GM12878 (cell line): ENCODE measurements around the gene CRHR2. TPM values are rescaled to one million over a fixed set of nuclear protein-coding genes. Genes with fewer than 3 reads are reported as not detected.

Experiments
- ATAC-seq: fragments of 200-7000 bp; cut with Tn5 transposase; 3 replicates; pipeline ENCODE4 v1.9.1; 2020; ENCODE audit warnings: mild to moderate bottlenecking, moderate library complexity
- BruUV-seq: library from RNA; stranded (reverse); fragments of 400-500 nt; replicated peaks from 2 replicates; lab custom pipeline; 2021; lab: Mats Ljungman, UMichigan
- CTCF ChIA-PET: fragments of 300-600 bp; sonication (Branson Sonifier 250); formaldehyde crosslinking; extraction: SDS; loops from one replicate; lab custom pipeline; 2021; ENCODE audit warnings: inconsistent platforms; lab: Yijun Ruan, JAX
- POLR2A ChIA-PET: fragments of 350-600 bp; formaldehyde crosslinking; extraction: SDS; loops from one replicate; lab custom pipeline; 2021; ENCODE audit warnings: inconsistent platforms; lab: Charles Lee
- RAD21 ChIA-PET: fragments of 300-600 bp; sonication (Branson Sonifier 250); formaldehyde crosslinking; loops from one replicate; lab custom pipeline; 2023; ENCODE audit warnings: antibody characterized with exemption; ENCODE audit not compliant: unreplicated experiment; lab: Charles Lee
- SMC1A ChIA-PET: fragments of 300-600 bp; sonication (Branson Sonifier 250); formaldehyde crosslinking; loops from one replicate; lab custom pipeline; 2023; ENCODE audit not compliant: unreplicated experiment, uncharacterized antibody; lab: Charles Lee
- DNase-seq: peaks from one replicate; pipeline ENCODE4 v3.0.0-alpha.2; 2011; ENCODE audit warnings: low read depth, low spot score
- FAIRE-seq: peaks from 3 replicates; lab custom pipeline; 2011; peaks lifted over from hg19 to GRCh38; lab: Jason Lieb, UNC
- H2AFZ ChIP-seq: 2 replicates; pipeline ENCODE4 v1.6.0; 2011; ENCODE audit warnings: low read depth, low read length, control low read depth; ENCODE audit not compliant: control insufficient read depth
- H3K27ac ChIP-seq: 2 replicates; pipeline ENCODE4 v1.5.1; 2011; ENCODE audit warnings: control low read depth; ENCODE audit not compliant: control insufficient read depth, insufficient read depth
- H3K27me3 ChIP-seq, 2 experiments: replicated peaks in 1 of 2; 2 replicates each; pipeline versions ENCODE4 v1.6.0 to v1.6.1; 2011; ENCODE audit warnings: low read length in 1 of 2; ENCODE audit not compliant: control insufficient read depth in 2 of 2, insufficient read depth in 2 of 2
- H3K36me3 ChIP-seq, 2 experiments: 2 replicates each; pipeline ENCODE4 v1.5.1; 2011; ENCODE audit warnings: low read length in 1 of 2; ENCODE audit not compliant: control insufficient read depth in 2 of 2, insufficient read depth in 2 of 2
- H3K4me1 ChIP-seq: 2 replicates; pipeline ENCODE4 v1.6.1; 2011; ENCODE audit warnings: mild to moderate bottlenecking, low read length, moderate library complexity, mixed read lengths; ENCODE audit not compliant: control insufficient read depth, insufficient read depth
- H3K4me2 ChIP-seq: 2 replicates; pipeline ENCODE4 v1.6.0; 2011; ENCODE audit warnings: control low read depth; ENCODE audit not compliant: control insufficient read depth, insufficient read depth
- H3K4me3 ChIP-seq: fragments of 200-600 bp; sonication (generic); 2 replicates; pipeline ENCODE4 v1.5.1; 2016
- H3K79me2 ChIP-seq: 2 replicates; pipeline ENCODE4 v1.6.0; 2011; ENCODE audit warnings: low read length; ENCODE audit not compliant: control insufficient read depth, insufficient read depth
- H3K9ac ChIP-seq: 2 replicates; pipeline ENCODE4 v1.8.0; 2011; ENCODE audit warnings: low read length, control low read depth, mixed read lengths; ENCODE audit not compliant: control insufficient read depth, insufficient read depth
- H3K9me3 ChIP-seq: replicated peaks from 3 replicates; pipeline ENCODE4 v1.5.1; 2011; ENCODE audit warnings: mild to moderate bottlenecking, low read length; ENCODE audit not compliant: control insufficient read depth, insufficient read depth
- H4K20me1 ChIP-seq: 2 replicates; pipeline ENCODE4 v1.6.0; 2011; ENCODE audit not compliant: control insufficient read depth, insufficient read depth
- ASH2L ChIP-seq: fragments of 300-600, 200-600 bp; sonication (generic); IDR thresholded peaks from 2 replicates; pipeline ENCODE4 v1.6.1; 2017; ENCODE audit warnings: low read depth, mild to moderate bottlenecking, borderline replicate concordance
- CBFB ChIP-seq: IDR thresholded peaks from 2 replicates; pipeline ENCODE4 v1.6.1; 2016; ENCODE audit warnings: antibody characterized with exemption, low read depth
- CBX3 ChIP-seq: fragments of 200-600 bp; sonication (generic); IDR thresholded peaks from 2 replicates; pipeline ENCODE4 v1.6.1; 2016; ENCODE audit warnings: low read depth, borderline replicate concordance
- CREM ChIP-seq: IDR thresholded peaks from 2 replicates; pipeline ENCODE4 v1.6.1; 2014; ENCODE audit warnings: antibody characterized with exemption, low read depth
- EED ChIP-seq: sonication (generic); IDR thresholded peaks from 2 replicates; pipeline ENCODE4 v1.6.1; 2016; ENCODE audit warnings: antibody characterized with exemption, low read depth
- FOS ChIP-seq: IDR thresholded peaks from 3 replicates; pipeline ENCODE4 v1.6.1; 2011; ENCODE audit warnings: borderline replicate concordance; ENCODE audit not compliant: insufficient read length; ENCODE audit errors: extremely low read depth
- HDAC6 ChIP-seq: fragments of 200-600 bp; sonication (generic); IDR thresholded peaks from one replicate; pipeline ENCODE4 v1.8.0; 2017; ENCODE audit warnings: antibody characterized with exemption; ENCODE audit not compliant: unreplicated experiment
- JUNB ChIP-seq: IDR thresholded peaks from 2 replicates; pipeline ENCODE4 v1.6.1; 2016; ENCODE audit warnings: antibody characterized with exemption, mild to moderate bottlenecking
- NR2C2 ChIP-seq: IDR thresholded peaks from 2 replicates; pipeline ENCODE4 v1.6.1; 2011; ENCODE audit warnings: borderline replicate concordance, low read depth; ENCODE audit not compliant: control insufficient read depth, insufficient read length
- POLR2AphosphoS2 ChIP-seq: IDR thresholded peaks from 2 replicates; pipeline ENCODE4 v1.6.1; 2011; ENCODE audit warnings: low read depth, mild to moderate bottlenecking, low read length, improper control_type of control experiment, moderate library complexity
- REST ChIP-seq: IDR thresholded peaks from 2 replicates; pipeline ENCODE4 v1.6.1; 2012; ENCODE audit warnings: mild to moderate bottlenecking, low read depth, low read length
- SIN3A ChIP-seq: IDR thresholded peaks from 2 replicates; pipeline ENCODE4 v1.6.1; 2012; ENCODE audit warnings: low read depth, low read length, improper control_type of control experiment
- TCF12 ChIP-seq: IDR thresholded peaks from 2 replicates; pipeline ENCODE4 v1.6.1; 2011; ENCODE audit warnings: low read depth, mild to moderate bottlenecking, low read length
- YBX1 ChIP-seq: fragments of 450-650 bp; IDR thresholded peaks from 2 replicates; pipeline ENCODE4 v1.6.1; 2016; ENCODE audit warnings: antibody characterized with exemption
- ZNF384 ChIP-seq: IDR thresholded peaks from 2 replicates; pipeline ENCODE4 v1.6.1; 2012; ENCODE audit warnings: low read depth, mild to moderate bottlenecking, low read length, improper control_type of control experiment, borderline replicate concordance
- ZNF592 ChIP-seq: fragments of 450-650 bp; IDR thresholded peaks from 2 replicates; pipeline ENCODE4 v1.6.1; 2017; ENCODE audit warnings: mild to moderate bottlenecking, moderate library complexity
- WGBS: methylation state at CpG from one replicate; pipeline ENCODE4 v1.1.6; 2016; ENCODE audit warnings: low lambda C conversion rate; ENCODE audit not compliant: insufficient replicate concordance, insufficient coverage; ENCODE audit errors: missing lambda C conversion rate; 5-methylcytosine and 5-hydroxymethylcytosine counted together
- in situ Hi-C: fragments of 300-500 bp; cut with MboI; formaldehyde crosslinking; loops from 9 replicates; pipeline ENCODE4 v1.14.3; 2018; ENCODE audit warnings: mixed read lengths
- intact Hi-C: fragments of 100-400 bp; cut with micrococcal nuclease; formaldehyde crosslinking; loops from one replicate; pipeline ENCODE4 v1.14.2; 2022; ENCODE audit not compliant: unreplicated experiment
- polyA plus RNA-seq, 11 experiments: library from polyadenylated mRNA; depleted of rRNA in 4 of 11; unstranded in 6 of 11; stranded (reverse) in 5 of 11; fragments of >200 nt; fragmentation: Nextera tagmentation in 4 of 11; fragmentation: Illumina TruSeq in 1 of 11; extraction: Ambion mirVana in 4 of 11; extraction: Trizol in 1 of 11; gene quantifications; 1 replicate in 1 of 11; 2 replicates in 10 of 11; pipeline versions ENCODE4 v1.2.1 to v1.2.3, GENCODE V29; 2011 to 2016; ENCODE audit warnings: inconsistent platforms in 2 of 11, missing spikeins in 2 of 11, low read depth in 1 of 11
- total RNA-seq, 4 experiments: library from RNA; depleted of rRNA in 3 of 4; stranded (reverse); fragments of >200 nt in 3 of 4; fragmentation: Illumina TruSeq in 1 of 4; extraction: Trizol in 1 of 4; gene quantifications; 2 replicates each; pipeline versions ENCODE4 v1.2.1 to v1.2.3, GENCODE V29; 2013 to 2021

Gene CRHR2
- total and polyA plus RNA-seq, 10 of the 15 experiments (the other 5 are each of a cell fraction or from before 2014, with no cell fraction given), result not detected

- DNase-seq (no peak), ATAC-seq (no peak), FAIRE-seq (no peak)
- 26% methylated on average over 4 of the region's 4 CpGs for WGBS
- H3K4me1 ChIP-seq, result no peaks in the 10 kb centered on the region
- H3K9me3 ChIP-seq, result no peaks in the 10 kb centered on the region
- no peak overlapping the region for H2AFZ ChIP-seq
- RAD21 ChIA-PET, result no interaction called here
- intact Hi-C loops (no loop called here), in situ Hi-C loops (no loop called here)
- H4K20me1 ChIP-seq, result no peaks in the 10 kb centered on the region
- SMC1A ChIA-PET, result no interaction called here
- BruUV-seq, result no TSS peak
- H3K27me3 ChIP-seq, result no peaks in the 10 kb centered on the region; a peak in 3 of 4 replicates
- H3K4me3 ChIP-seq, result no peak overlapping the region
- no peaks in the 10 kb centered on the region for H3K79me2 ChIP-seq
- POLR2A ChIA-PET, result no interaction called here
- no peak overlapping the region for H3K9ac ChIP-seq
- CTCF ChIA-PET, result interaction anchor here (1.3 kb wide), 1 partner anchor 27 kb away, joined by 3 read pairs; no protein-coding TSS in a partner anchor
- no peak overlapping the region for H3K27ac ChIP-seq
- TF ChIP-seq TCF12 (no peak), ZNF592 (no peak), SIN3A (no peak), ZNF384 (no peak), JUNB (no peak), CBFB (no peak), CREM (no peak), FOS (no peak), YBX1 (no peak), ASH2L (no peak), NR2C2 (no peak), REST (no peak), EED (no peak), POLR2AphosphoS2 (no peak), HDAC6 (no peak), CBX3 (no peak)
- H3K4me2 ChIP-seq, result no peak overlapping the region
- H3K36me3 ChIP-seq, result no peaks in the 10 kb centered on the region
Observed at GRCh38 chr7:30710669-30711068, 28.4 kb upstream of the CRHR2 start.
